B cell (primary cell): ENCODE results near the gene CTNND1.

ENCODE experiments used
- EZH2 ChIP-seq: IDR thresholded peaks from 2 replicates; pipeline ENCODE4 v1.6.1; 2012; ENCODE audit warnings: borderline replicate concordance, low read depth, mild to moderate bottlenecking, moderate library complexity, low read length; ENCODE audit not compliant: insufficient read depth, poor library complexity, severe bottlenecking
- TF ChIP-seq, protein P1 (sequence below): fragments of 200-600 bp; IDR thresholded peaks from one replicate; pipeline ENCODE4 v1.8.0; 2022; ENCODE audit warnings: antibody characterized with exemption, mild to moderate bottlenecking

DNA sequence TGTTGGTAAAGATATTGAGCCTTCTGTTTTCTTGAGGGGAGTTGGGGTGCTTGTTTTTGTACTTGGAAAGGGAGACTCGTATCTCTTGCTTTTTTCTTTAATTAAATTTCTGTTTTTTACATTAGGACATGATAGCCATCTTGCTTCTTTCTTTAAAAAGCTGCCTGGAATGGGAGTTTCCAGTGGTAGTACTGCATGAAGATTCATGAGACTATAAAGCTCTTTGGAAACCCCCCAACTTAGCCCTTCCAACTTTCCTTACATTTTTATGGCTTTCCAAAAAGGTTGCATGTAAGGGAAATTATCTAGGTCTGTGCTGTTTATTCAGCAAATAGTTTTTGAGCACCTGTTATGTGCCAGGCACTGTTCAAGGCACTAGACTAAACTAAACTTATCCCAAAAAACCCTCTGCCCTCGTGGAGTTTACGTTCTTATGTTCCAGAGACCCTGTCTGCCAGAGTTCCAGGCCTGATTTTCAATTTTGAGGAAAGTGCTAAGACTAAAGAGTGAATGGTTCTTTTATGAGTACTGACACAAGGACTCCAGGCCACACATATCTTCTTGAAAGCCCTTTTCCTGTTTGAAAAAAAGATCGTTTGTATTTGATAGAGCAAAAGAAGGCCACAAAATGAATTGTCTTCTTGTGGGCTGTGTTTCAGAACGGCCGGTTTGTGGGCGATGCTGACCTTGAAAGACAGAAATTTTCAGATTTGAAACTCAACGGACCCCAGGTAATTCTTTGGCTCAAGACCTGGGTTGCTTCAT lies 31.9 kb downstream of the CTNND1 start:
- no peak for TF ChIP-seq EZH2
- TF ChIP-seq, protein P1, sequence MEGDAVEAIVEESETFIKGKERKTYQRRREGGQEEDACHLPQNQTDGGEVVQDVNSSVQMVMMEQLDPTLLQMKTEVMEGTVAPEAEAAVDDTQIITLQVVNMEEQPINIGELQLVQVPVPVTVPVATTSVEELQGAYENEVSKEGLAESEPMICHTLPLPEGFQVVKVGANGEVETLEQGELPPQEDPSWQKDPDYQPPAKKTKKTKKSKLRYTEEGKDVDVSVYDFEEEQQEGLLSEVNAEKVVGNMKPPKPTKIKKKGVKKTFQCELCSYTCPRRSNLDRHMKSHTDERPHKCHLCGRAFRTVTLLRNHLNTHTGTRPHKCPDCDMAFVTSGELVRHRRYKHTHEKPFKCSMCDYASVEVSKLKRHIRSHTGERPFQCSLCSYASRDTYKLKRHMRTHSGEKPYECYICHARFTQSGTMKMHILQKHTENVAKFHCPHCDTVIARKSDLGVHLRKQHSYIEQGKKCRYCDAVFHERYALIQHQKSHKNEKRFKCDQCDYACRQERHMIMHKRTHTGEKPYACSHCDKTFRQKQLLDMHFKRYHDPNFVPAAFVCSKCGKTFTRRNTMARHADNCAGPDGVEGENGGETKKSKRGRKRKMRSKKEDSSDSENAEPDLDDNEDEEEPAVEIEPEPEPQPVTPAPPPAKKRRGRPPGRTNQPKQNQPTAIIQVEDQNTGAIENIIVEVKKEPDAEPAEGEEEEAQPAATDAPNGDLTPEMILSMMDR: no peak
